Neural cell (in vitro differentiated cells): Measurements from ENCODE around the gene KCNE3.

ENCODE experiments used
- CTCF ChIP-seq: fragments of 450-650 bp; IDR thresholded peaks from 2 replicates; pipeline ENCODE4 v1.5.1; 2014; ENCODE audit warnings: antibody characterized with exemption, mild to moderate bottlenecking, moderate library complexity; ENCODE audit not compliant: poor library complexity, severe bottlenecking
- EP300 ChIP-seq: fragments of 450-650 bp; conservative IDR thresholded peaks from 2 replicates; pipeline ENCODE4 v1.6.1; 2014; ENCODE audit warnings: antibody characterized with exemption, mild to moderate bottlenecking, moderate library complexity; ENCODE audit not compliant: poor library complexity, severe bottlenecking
- EZH2 ChIP-seq: fragments of 200-600, 300-800 bp; shearing (Covaris generic), sonication (generic); IDR thresholded peaks from 2 replicates; pipeline ENCODE4 v1.6.1; 2014; ENCODE audit warnings: antibody characterized with exemption, low read length, borderline replicate concordance, mild to moderate bottlenecking; ENCODE audit not compliant: insufficient read depth, poor library complexity, severe bottlenecking
- MXI1 ChIP-seq: fragments of 450-650 bp; conservative IDR thresholded peaks from 2 replicates; pipeline ENCODE4 v1.6.1; 2014; ENCODE audit warnings: antibody characterized with exemption, mild to moderate bottlenecking; ENCODE audit not compliant: poor library complexity, severe bottlenecking
- POLR2AphosphoS5 ChIP-seq: IDR thresholded peaks from 2 replicates; pipeline ENCODE4 v1.6.1; 2012
- RAD21 ChIP-seq: fragments of 450-650 bp; conservative IDR thresholded peaks from 2 replicates; pipeline ENCODE4 v1.6.1; 2014; ENCODE audit warnings: antibody characterized with exemption, mild to moderate bottlenecking, moderate library complexity
- SMC3 ChIP-seq: fragments of 450-650 bp; conservative IDR thresholded peaks from 2 replicates; pipeline ENCODE4 v1.6.1; 2014; ENCODE audit warnings: antibody characterized with exemption, mild to moderate bottlenecking, moderate library complexity; ENCODE audit not compliant: poor library complexity

- TF ChIP-seq CTCF (no peak), POLR2AphosphoS5 (no peak), MXI1 (no peak), EZH2 (no peak), SMC3 (no peak), EP300 (no peak), RAD21 (no peak)
Observed at GRCh38 chr11:74429205-74429604, 38.1 kb downstream of the KCNE3 start.
